ENCODE results near the gene CSRP1. TPM values are rescaled to one million over a fixed set of nuclear protein-coding genes. Genes with fewer than 3 reads are reported as not detected.
A peak's percentile ranks its signal among the peaks of the same experiment; 100 is the strongest.

CSRP1 gene
- total RNA-seq, 1 donor from 2014 or later = 729 TPM

DNA sequence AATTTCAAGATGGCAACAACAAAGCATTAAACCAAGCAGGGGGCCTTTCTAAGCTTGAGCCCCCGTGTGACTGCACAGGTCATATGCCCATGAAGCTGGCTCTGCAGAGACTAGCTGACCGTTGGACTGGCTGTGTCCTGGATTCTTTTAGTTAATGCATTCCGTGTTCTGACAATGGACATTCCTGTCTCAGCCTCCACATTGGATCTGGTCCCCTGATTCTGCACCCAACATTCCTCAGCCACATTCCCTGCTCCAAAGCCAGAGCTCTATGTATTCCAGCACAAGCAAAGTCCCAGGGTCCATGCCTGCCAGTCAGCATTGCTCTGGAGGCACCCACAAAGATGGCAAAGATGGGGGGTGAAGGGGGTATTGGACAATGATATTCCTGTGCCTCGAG, 26.9 kb upstream of the CSRP1 start:
- peaks cover 65% of the 10 kb centered on the region for H3K4me1 ChIP-seq
- intact Hi-C loops (cut with DNase I) = loop anchor here (10.0 kb wide), 1 partner anchor 421 kb away; the partner anchor contains the start of gene TIMM17A
- H3K9me3 ChIP-seq = no peaks in the 10 kb centered on the region
- no peaks in the 10 kb centered on the region for H3K27me3 ChIP-seq
- no peak for DNase-seq (ENCODE audit: extremely low spot score in 2 of 2)
- no peak overlapping the region for H3K27ac ChIP-seq
- H3K36me3 ChIP-seq = no peaks in the 10 kb centered on the region
- no peak for TF ChIP-seq CTCF (IDR thresholded peaks at IDR 0.05)
- no peak for TF ChIP-seq POLR2AphosphoS5 (IDR thresholded peaks at IDR 0.05; ENCODE audit: insufficient read depth in 1 of 2, low read depth in 1 of 2)
- no peak for TF ChIP-seq POLR2A (IDR thresholded peaks at IDR 0.05)
- H3K4me3 ChIP-seq = no peak overlapping the region

GRCh38 chr1:201531551-201532425, 24.9 kb upstream of the CSRP1 start:
- TF ChIP-seq POLR2AphosphoS5 (IDR thresholded peaks at IDR 0.05; ENCODE audit: insufficient read depth in 1 of 2, low read depth in 1 of 2) (no peak), CTCF (IDR thresholded peaks at IDR 0.05) (no peak)
- Histone ChIP-seq H3K27ac (peak overlapping the region; percentile 90), H3K9me3 (no peaks in the 10 kb centered on the region), H3K27me3 (no peaks in the 10 kb centered on the region), H3K4me3 (no peak overlapping the region), H3K36me3 (no peaks in the 10 kb centered on the region), H3K4me1 (peaks cover 44% of the 10 kb centered on the region)
- intact Hi-C loops (cut with DNase I) = loop anchor here (2.0 to 10.0 kb wide), 2 partner anchors 261 to 423 kb away; partner anchors contain the start of gene TIMM17A
- DNase-seq (ENCODE audit: extremely low spot score in 2 of 2) = no peak

DNA sequence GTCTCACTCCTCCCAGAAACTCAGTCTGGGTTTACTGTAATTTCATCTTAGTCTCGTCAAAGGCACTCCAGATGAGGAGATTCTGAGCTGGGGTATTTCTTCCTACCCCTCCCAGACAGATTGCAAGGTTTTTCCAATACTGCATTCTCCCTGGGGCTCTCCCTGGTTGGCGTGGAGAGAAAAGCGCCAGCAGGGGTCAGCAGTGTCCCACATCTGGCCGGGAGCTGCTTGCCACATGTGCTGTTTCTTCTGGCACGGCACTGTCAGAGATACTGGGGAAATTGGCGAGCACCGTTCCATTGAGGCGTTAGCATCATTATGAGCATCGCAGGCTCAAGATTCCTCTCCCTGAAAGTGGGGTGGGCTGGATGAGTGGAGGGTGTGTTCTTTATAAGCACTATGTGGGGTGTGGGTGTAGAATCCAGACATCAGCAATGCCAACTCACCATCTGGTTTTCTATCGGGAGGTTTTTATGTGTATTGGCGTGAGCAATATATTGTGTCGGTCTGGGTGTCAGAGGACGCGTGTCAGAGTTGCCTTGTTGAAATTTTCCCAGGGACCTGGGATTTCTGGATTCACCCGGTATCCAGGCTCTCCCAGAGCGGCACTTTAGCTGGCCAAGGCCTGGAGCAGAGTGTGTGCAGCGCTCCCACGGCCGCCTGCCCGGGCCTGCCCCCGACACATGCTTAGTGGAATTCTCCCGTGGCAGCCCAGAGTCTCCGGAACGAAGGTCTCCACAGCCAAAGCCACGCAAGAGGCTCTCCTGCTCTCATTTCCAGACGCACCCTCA, 24.0 kb upstream of the CSRP1 start:
- Histone ChIP-seq H3K4me1 (peaks cover 36% of the 10 kb centered on the region), H3K27ac (peak overlapping the region; percentile 90), H3K4me3 (no peak overlapping the region), H3K9me3 (no peaks in the 10 kb centered on the region), H3K36me3 (no peaks in the 10 kb centered on the region), H3K27me3 (no peaks in the 10 kb centered on the region)
- TF ChIP-seq CTCF (IDR thresholded peaks at IDR 0.05) (peak; percentile 45 to 77 (median 69)), POLR2A (IDR thresholded peaks at IDR 0.05) (no peak), POLR2AphosphoS5 (IDR thresholded peaks at IDR 0.05; ENCODE audit: insufficient read depth in 1 of 2, low read depth in 1 of 2) (peak; percentile 53 to 76)
- DNase-seq (ENCODE audit: extremely low spot score in 2 of 2) = peak in 1 of 2 donors; percentile 94
- intact Hi-C loops (cut with DNase I) = loop anchor here (2.0 to 10.0 kb wide), 2 partner anchors 262 to 424 kb away; partner anchors contain the start of gene TIMM17A

- DNase-seq (ENCODE audit: extremely low spot score in 2 of 2) = no peak
- no peak for TF ChIP-seq CTCF (IDR thresholded peaks at IDR 0.05)
- no peak for TF ChIP-seq POLR2A (IDR thresholded peaks at IDR 0.05)
- TF ChIP-seq POLR2AphosphoS5 (IDR thresholded peaks at IDR 0.05; ENCODE audit: insufficient read depth in 1 of 2, low read depth in 1 of 2) = no peak
- no peaks in the 10 kb centered on the region for H3K27me3 ChIP-seq
- H3K27ac ChIP-seq = no peak overlapping the region
- H3K36me3 ChIP-seq = no peaks in the 10 kb centered on the region
- no peaks in the 10 kb centered on the region for H3K9me3 ChIP-seq
- H3K4me1 ChIP-seq = peaks cover 23% of the 10 kb centered on the region
- intact Hi-C loops (cut with DNase I) = no loop called here
- H3K4me3 ChIP-seq = no peak overlapping the region
Observed at GRCh38 chr1:201528631-201529252, 21.8 kb upstream of the CSRP1 start.
